ENCODE measurements around the gene SPATA24.

Gene SPATA24

DNA sequence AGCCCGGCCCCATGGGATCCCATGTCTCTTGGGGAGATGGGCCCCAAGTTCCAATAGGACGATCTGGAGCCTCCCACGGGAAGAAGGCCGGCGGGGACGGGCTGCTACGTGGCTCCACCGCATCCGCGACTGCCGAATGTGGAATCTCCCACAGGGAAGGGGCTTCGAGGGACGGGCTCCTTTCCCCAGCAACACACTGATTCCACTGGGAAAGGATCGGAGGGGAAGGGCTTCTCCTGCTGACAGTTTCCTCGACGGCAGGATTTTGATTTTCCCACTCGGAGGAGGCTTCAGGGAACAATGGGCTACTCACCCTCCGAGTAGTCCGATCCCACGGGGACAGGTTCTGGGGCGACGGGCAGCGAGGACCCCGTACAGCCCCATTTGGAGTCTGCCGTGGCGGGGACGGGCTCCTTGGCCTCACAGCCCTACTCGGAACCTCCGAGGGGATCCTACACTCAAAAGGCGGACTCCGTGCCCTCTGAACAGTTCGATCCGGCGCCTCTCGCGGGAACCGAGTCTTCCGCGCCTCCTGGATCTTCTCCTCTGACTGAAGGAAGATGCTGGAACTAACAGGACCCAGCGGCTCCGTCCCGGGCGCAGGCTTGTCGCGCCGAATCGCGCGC, 10.3 kb downstream of the SPATA24 start:
- TF ChIP-seq TAF1 (IDR thresholded peaks at IDR 0.05; ENCODE audit: borderline replicate concordance, insufficient read depth, low read length) (no peak), SIN3A (IDR thresholded peaks at IDR 0.05; ENCODE audit: borderline replicate concordance, insufficient read depth, low read length) (no peak), FOXP2 (optimal IDR thresholded peaks at IDR 0.05; ENCODE audit: borderline replicate concordance, extremely low read depth, extremely low read length, insufficient read depth) (no peak), POLR2AphosphoS5 (IDR thresholded peaks at IDR 0.05; ENCODE audit: low read depth, low read length) (no peak)
- TF ChIP-seq, protein P1, sequence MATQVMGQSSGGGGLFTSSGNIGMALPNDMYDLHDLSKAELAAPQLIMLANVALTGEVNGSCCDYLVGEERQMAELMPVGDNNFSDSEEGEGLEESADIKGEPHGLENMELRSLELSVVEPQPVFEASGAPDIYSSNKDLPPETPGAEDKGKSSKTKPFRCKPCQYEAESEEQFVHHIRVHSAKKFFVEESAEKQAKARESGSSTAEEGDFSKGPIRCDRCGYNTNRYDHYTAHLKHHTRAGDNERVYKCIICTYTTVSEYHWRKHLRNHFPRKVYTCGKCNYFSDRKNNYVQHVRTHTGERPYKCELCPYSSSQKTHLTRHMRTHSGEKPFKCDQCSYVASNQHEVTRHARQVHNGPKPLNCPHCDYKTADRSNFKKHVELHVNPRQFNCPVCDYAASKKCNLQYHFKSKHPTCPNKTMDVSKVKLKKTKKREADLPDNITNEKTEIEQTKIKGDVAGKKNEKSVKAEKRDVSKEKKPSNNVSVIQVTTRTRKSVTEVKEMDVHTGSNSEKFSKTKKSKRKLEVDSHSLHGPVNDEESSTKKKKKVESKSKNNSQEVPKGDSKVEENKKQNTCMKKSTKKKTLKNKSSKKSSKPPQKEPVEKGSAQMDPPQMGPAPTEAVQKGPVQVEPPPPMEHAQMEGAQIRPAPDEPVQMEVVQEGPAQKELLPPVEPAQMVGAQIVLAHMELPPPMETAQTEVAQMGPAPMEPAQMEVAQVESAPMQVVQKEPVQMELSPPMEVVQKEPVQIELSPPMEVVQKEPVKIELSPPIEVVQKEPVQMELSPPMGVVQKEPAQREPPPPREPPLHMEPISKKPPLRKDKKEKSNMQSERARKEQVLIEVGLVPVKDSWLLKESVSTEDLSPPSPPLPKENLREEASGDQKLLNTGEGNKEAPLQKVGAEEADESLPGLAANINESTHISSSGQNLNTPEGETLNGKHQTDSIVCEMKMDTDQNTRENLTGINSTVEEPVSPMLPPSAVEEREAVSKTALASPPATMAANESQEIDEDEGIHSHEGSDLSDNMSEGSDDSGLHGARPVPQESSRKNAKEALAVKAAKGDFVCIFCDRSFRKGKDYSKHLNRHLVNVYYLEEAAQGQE (IDR thresholded peaks at IDR 0.05; ENCODE audit: insufficient read depth in 1 of 2, low read depth in 2 of 2, low read length in 2 of 2): no peak

DNA sequence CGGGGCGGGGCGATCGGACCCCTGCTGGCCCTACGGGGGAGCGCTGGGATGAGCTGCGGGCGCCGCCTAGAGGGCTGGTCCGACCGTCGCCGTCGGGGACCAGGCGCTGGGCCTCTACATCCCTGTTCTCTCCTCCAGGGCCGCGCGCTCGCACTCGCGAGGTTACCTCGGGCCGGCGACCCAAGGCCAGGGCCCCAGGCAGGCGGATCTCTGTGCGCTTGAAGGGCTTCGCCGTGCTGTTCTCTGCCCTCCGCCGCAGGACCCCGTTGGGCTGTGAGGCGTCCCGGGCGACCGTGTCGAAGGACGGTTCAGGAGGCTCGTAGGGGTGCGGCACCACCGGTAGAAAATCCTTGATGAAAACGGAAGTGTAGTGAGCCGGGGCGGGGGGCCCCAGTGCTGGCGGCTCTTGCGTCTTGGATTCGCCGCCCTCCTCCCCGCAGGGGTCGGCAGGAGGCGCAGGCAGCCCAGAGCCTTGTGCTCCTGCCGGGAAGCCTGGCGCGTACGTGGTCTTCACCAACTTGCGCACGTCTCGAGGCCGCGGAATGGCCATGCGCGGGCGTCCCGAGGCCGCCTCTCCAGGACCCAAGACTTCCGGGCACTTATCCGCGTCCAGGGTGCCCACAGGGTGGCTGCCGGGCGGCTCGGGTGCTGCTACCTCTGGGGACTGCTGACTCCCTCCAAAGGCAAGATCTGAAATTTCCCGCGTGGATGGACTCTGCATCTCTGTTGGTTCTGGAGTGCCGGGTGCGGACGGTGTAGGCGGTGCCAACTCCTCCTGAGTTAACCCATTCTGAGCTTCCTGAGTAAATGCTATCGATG, 11.0 kb downstream of the SPATA24 start:
- TF ChIP-seq SIN3A (IDR thresholded peaks at IDR 0.05; ENCODE audit: borderline replicate concordance, insufficient read depth, low read length) (no peak), POLR2AphosphoS5 (IDR thresholded peaks at IDR 0.05; ENCODE audit: low read depth, low read length) (no peak), TAF1 (IDR thresholded peaks at IDR 0.05; ENCODE audit: borderline replicate concordance, insufficient read depth, low read length) (no peak), FOXP2 (optimal IDR thresholded peaks at IDR 0.05; ENCODE audit: borderline replicate concordance, extremely low read depth, extremely low read length, insufficient read depth) (no peak)
- TF ChIP-seq, protein P1 (IDR thresholded peaks at IDR 0.05; ENCODE audit: insufficient read depth in 1 of 2, low read depth in 2 of 2, low read length in 2 of 2): no peak

DNA sequence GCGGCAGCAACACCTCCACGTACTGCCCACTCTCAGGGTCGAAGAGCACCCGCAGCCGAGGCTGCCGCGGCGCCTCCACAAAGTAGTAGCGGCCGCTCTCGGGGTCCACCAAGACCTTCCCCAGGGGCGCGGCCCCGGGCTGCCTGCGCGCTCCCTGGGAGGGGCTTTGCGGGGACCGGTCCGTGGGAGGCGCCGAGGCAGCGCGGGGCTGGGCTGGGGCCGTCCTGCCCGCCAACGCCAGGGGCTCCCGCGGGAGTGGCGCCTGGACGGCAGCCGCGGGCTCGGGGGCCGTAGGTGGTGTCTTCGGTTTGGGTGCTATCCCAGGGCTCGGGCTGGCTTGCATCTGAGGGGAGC, 11.6 kb downstream of the SPATA24 start:
- TF ChIP-seq TAF1 (IDR thresholded peaks at IDR 0.05; ENCODE audit: borderline replicate concordance, insufficient read depth, low read length): no peak
- TF ChIP-seq, protein P1 (IDR thresholded peaks at IDR 0.05; ENCODE audit: insufficient read depth in 1 of 2, low read depth in 2 of 2, low read length in 2 of 2): no peak
- no peak for TF ChIP-seq SIN3A (IDR thresholded peaks at IDR 0.05; ENCODE audit: borderline replicate concordance, insufficient read depth, low read length)
- no peak for TF ChIP-seq FOXP2 (optimal IDR thresholded peaks at IDR 0.05; ENCODE audit: borderline replicate concordance, extremely low read depth, extremely low read length, insufficient read depth)

DNA sequence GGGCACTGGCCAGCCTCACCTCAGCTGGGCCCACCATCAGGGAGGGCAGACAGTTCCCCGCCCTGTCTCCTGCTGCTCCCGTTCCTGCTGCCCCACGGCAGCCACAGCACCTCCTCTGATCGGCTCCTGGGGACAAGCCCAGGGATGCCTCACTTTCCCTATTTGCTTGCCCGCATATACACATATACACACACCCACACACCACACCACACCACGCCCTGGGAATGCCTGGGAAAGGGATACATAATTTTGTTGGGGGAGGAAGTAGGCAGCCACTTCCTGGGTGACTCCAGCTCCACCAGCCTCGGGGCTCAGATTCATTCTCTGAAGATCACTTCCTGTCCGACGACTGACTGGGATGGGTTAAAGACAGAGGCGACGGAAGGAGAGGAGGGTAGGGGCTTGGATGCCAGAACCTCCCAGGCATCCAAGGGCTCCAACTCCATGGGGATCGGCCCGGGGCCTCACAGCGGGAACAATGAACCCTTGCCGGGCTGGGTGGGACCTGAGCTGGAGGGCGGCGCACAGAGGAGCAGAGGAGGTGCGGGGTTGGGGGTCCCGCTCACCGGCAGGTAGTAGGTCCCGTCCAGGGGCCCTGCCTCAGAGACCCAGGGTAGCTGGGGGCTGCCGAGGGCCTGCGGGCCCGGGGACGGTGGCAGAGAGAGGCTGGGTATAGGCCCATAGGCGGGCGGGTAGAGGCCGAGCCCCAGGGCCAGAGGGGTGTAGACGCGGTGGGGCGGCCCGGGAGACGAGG, 12.1 kb downstream of the SPATA24 start:
- TF ChIP-seq SIN3A (IDR thresholded peaks at IDR 0.05; ENCODE audit: borderline replicate concordance, insufficient read depth, low read length) (no peak), POLR2AphosphoS5 (IDR thresholded peaks at IDR 0.05; ENCODE audit: low read depth, low read length) (no peak), TAF1 (IDR thresholded peaks at IDR 0.05; ENCODE audit: borderline replicate concordance, insufficient read depth, low read length) (no peak), FOXP2 (optimal IDR thresholded peaks at IDR 0.05; ENCODE audit: borderline replicate concordance, extremely low read depth, extremely low read length, insufficient read depth) (no peak)
- TF ChIP-seq, protein P1 (IDR thresholded peaks at IDR 0.05; ENCODE audit: insufficient read depth in 1 of 2, low read depth in 2 of 2, low read length in 2 of 2): no peak
